Activated T-cell treated with anti-CD3 and anti-CD28 coated beads, Interleukin-2, amount 50 U/mL, for 24 hours (primary cell): Measurements from ENCODE around the gene OR9G1.

Source experiments
- DNase-seq: peaks from one replicate; pipeline ENCODE4 v3.0.0-alpha.2; 2020
- H3K27ac Mint-ChIP-seq: 2 replicates; pipeline ENCODE4 v1.8.0; 2020; ENCODE audit warnings: mild to moderate bottlenecking, mixed read lengths
- H3K27me3 Mint-ChIP-seq: 2 replicates; pipeline ENCODE4 v1.8.0; 2020; ENCODE audit warnings: mixed read lengths
- H3K36me3 Mint-ChIP-seq: 2 replicates; pipeline ENCODE4 v1.8.0; 2020; ENCODE audit warnings: low read depth, mixed read lengths
- H3K4me1 Mint-ChIP-seq: 2 replicates; pipeline ENCODE4 v1.8.0; 2020; ENCODE audit warnings: low read depth, mixed read lengths
- H3K4me3 Mint-ChIP-seq: 2 replicates; pipeline ENCODE4 v1.8.0; 2020; ENCODE audit warnings: mild to moderate bottlenecking, moderate library complexity, mixed read lengths
- H3K9me3 Mint-ChIP-seq: 2 replicates; pipeline ENCODE4 v1.8.0; 2020; ENCODE audit warnings: mixed read lengths

OR9G1 gene

GRCh38 chr11:56740107-56740506, 41.2 kb downstream of the OR9G1 start:
- Mint-ChIP-seq H3K9me3 (peaks cover 9% of the 10 kb centered on the region), H3K4me1 (no peaks in the 10 kb centered on the region)

GRCh38 chr11:56740886-56741285, 42.0 kb downstream of the OR9G1 start:
- Mint-ChIP-seq H3K36me3 (no peaks in the 10 kb centered on the region), H3K4me1 (no peaks in the 10 kb centered on the region), H3K27me3 (no peaks in the 10 kb centered on the region), H3K4me3 (no peak overlapping the region), H3K27ac (no peak overlapping the region), H3K9me3 (peaks cover 9% of the 10 kb centered on the region)
- no peak for DNase-seq

More at GRCh38 chr11:56740107-56740506, 41.2 kb downstream of the OR9G1 start:
- Mint-ChIP-seq H3K27ac (no peak overlapping the region), H3K27me3 (no peaks in the 10 kb centered on the region), H3K36me3 (no peaks in the 10 kb centered on the region), H3K4me3 (no peak overlapping the region)
- DNase-seq: no peak

- no peak for DNase-seq
- H3K4me3 Mint-ChIP-seq: no peak within 1 kb of the TSS
- no peaks in the 10 kb centered on the region for H3K27me3 Mint-ChIP-seq
- no peaks in the 10 kb centered on the region for H3K36me3 Mint-ChIP-seq
- no peaks in the 10 kb centered on the region for H3K4me1 Mint-ChIP-seq
- no peaks in the 10 kb centered on the region for H3K9me3 Mint-ChIP-seq
- H3K27ac Mint-ChIP-seq: no peak within 1 kb of the TSS
Measured at GRCh38 chr11:56748597-56748996, 49.7 kb downstream of the OR9G1 start, which contains the start of gene OR9G4. OR9G4 (minus strand) TSS chr11:56748697; CDS start chr11:56743766, 4,931 bp downstream.

- no peaks in the 10 kb centered on the region for H3K36me3 Mint-ChIP-seq
- H3K27me3 Mint-ChIP-seq: no peaks in the 10 kb centered on the region
- no peak overlapping the region for H3K27ac Mint-ChIP-seq
- H3K4me1 Mint-ChIP-seq: no peaks in the 10 kb centered on the region
- no peak overlapping the region for H3K4me3 Mint-ChIP-seq
- peaks cover 2% of the 10 kb centered on the region for H3K9me3 Mint-ChIP-seq
- no peak for DNase-seq
Measured at GRCh38 chr11:56750190-56750589, 51.3 kb downstream of the OR9G1 start.

- peaks cover 2% of the 10 kb centered on the region for H3K9me3 Mint-ChIP-seq
- no peaks in the 10 kb centered on the region for H3K4me1 Mint-ChIP-seq
- no peaks in the 10 kb centered on the region for H3K27me3 Mint-ChIP-seq
- no peak overlapping the region for H3K4me3 Mint-ChIP-seq
- no peak overlapping the region for H3K27ac Mint-ChIP-seq
- H3K36me3 Mint-ChIP-seq: no peaks in the 10 kb centered on the region
- no peak for DNase-seq
Measured at GRCh38 chr11:56751480-56751879, 52.6 kb downstream of the OR9G1 start.
